OCI-LY7 (cell line): ENCODE results near the gene LHFPL2. TPM values are rescaled to one million over a fixed set of nuclear protein-coding genes. Genes with fewer than 3 reads are reported as not detected.

Experiments used
- BruUV-seq: library from RNA; stranded (reverse); fragments of 400-500 nt; replicated peaks from 2 replicates; lab custom pipeline; 2021; lab: Mats Ljungman, UMichigan
- CTCF ChIA-PET: fragments of 300-600 bp; sonication (Branson Sonifier 250); formaldehyde crosslinking; loops from one replicate; lab custom pipeline; 2022; ENCODE audit warnings: antibody characterized with exemption; ENCODE audit not compliant: unreplicated experiment; lab: Charles Lee
- POLR2A ChIA-PET: fragments of 300-600 bp; sonication (Branson Sonifier 250); formaldehyde crosslinking; loops from one replicate; lab custom pipeline; 2022; ENCODE audit warnings: antibody characterized with exemption; lab: Charles Lee
- DNase-seq: peaks from one replicate; pipeline ENCODE4 v3.0.0-alpha.2; 2015; ENCODE audit warnings: low spot score
- H2AFZ ChIP-seq: fragments of 200-600 bp; sonication (generic), shearing (Covaris generic); 2 replicates; pipeline ENCODE4 v1.6.1; 2014; ENCODE audit warnings: mild to moderate bottlenecking, antibody characterized with exemption, low read length, moderate library complexity
- H3K27ac ChIP-seq: fragments of 200-600 bp; sonication (generic); 2 replicates; pipeline ENCODE4 v1.5.1; 2014; ENCODE audit warnings: mixed run types, low read depth, mild to moderate bottlenecking, moderate library complexity, low read length, inconsistent platforms; ENCODE audit not compliant: poor library complexity, severe bottlenecking
- H3K36me3 ChIP-seq: fragments of 200-600 bp; sonication (generic); 2 replicates; pipeline ENCODE4 v1.6.1; 2014; ENCODE audit warnings: mild to moderate bottlenecking, antibody characterized with exemption, low read length, moderate library complexity, mixed read lengths; ENCODE audit not compliant: insufficient read depth
- H3K4me1 ChIP-seq: fragments of 200-600 bp; sonication (generic); 2 replicates; pipeline ENCODE4 v1.5.1; 2014; ENCODE audit warnings: mild to moderate bottlenecking, low read length; ENCODE audit not compliant: insufficient read depth, poor library complexity, severe bottlenecking
- H3K4me2 ChIP-seq: fragments of 200-600 bp; sonication (generic); 2 replicates; pipeline ENCODE4 v1.6.1; 2014; ENCODE audit warnings: mild to moderate bottlenecking, low read length
- H3K4me3 ChIP-seq: fragments of 200-600 bp; sonication (generic); 2 replicates; pipeline ENCODE4 v1.5.1; 2014; ENCODE audit warnings: mild to moderate bottlenecking, low read depth, low read length; ENCODE audit not compliant: poor library complexity, severe bottlenecking
- H3K79me2 ChIP-seq: fragments of 200-600 bp; sonication (generic); 2 replicates; pipeline ENCODE4 v1.6.1; 2016; ENCODE audit warnings: low read depth, mild to moderate bottlenecking, low read length, moderate library complexity, mixed read lengths; ENCODE audit not compliant: insufficient read depth
- H3K9me2 ChIP-seq: fragments of 200-600 bp; sonication (generic); 2 replicates; pipeline ENCODE4 v1.6.1; 2016; ENCODE audit warnings: mild to moderate bottlenecking, low read length, mixed read lengths; ENCODE audit not compliant: insufficient read depth
- H3K9me3 ChIP-seq: fragments of 200-600 bp; sonication (generic); 2 replicates; pipeline ENCODE4 v1.6.1; 2014; ENCODE audit warnings: mild to moderate bottlenecking, mixed run types, low read length, mixed read lengths
- H4K20me1 ChIP-seq: fragments of 200-600 bp; sonication (generic); 2 replicates; pipeline ENCODE4 v1.6.1; 2014; ENCODE audit warnings: mild to moderate bottlenecking, antibody characterized with exemption, low read length, moderate library complexity, mixed read lengths; ENCODE audit not compliant: insufficient read depth
- CTCF ChIP-seq: fragments of 200-600 bp; sonication (generic); conservative IDR thresholded peaks from 2 replicates; pipeline ENCODE4 v1.5.1; 2014; ENCODE audit warnings: mild to moderate bottlenecking, antibody characterized with exemption, low read length, moderate library complexity, mixed read lengths
- EZH2phosphoT487 ChIP-seq: fragments of 200-600 bp; sonication (generic); IDR thresholded peaks from 2 replicates; pipeline ENCODE4 v1.6.1; 2018; ENCODE audit warnings: low read depth, borderline replicate concordance, mild to moderate bottlenecking, mixed run types, antibody characterized with exemption, low read length, moderate library complexity, mixed read lengths
- intact Hi-C: fragments of 100-400 bp; cut with micrococcal nuclease; formaldehyde crosslinking; loops from one replicate; pipeline ENCODE4 v1.10.0; 2022; ENCODE audit not compliant: unreplicated experiment
- total RNA-seq, 2 experiments: library from RNA; depleted of rRNA in 1 of 2; stranded (reverse); fragments of >200 nt in 1 of 2; shearing (Covaris generic) in 1 of 2; gene quantifications; 2 replicates each; pipeline ENCODE4 v1.2.3, GENCODE V29; 2014 to 2022

Gene LHFPL2
- total RNA-seq, 2 experiments from 2014 or later, result 12.2 to 24.0 TPM

- TF ChIP-seq EZH2phosphoT487, result no peak
- no peak for TF ChIP-seq CTCF
- ChIA-PET POLR2A (no interaction called here), CTCF (no interaction called here)
- Histone ChIP-seq H3K4me1 (peaks cover 18% of the 10 kb centered on the region), H3K4me3 (no peak overlapping the region), H3K27ac (no peak overlapping the region), H4K20me1 (no peaks in the 10 kb centered on the region), H3K9me3 (0 out of 2 replicates have a peak, but pooled peaks cover 4% of the 10 kb centered on the region), H3K9me2 (no peaks in the 10 kb centered on the region), H3K36me3 (peaks cover 18% of the 10 kb centered on the region), H3K79me2 (no peaks in the 10 kb centered on the region), H3K4me2 (no peak overlapping the region), H2AFZ (no peak overlapping the region)
- intact Hi-C loops, result no loop called here
- no peak for DNase-seq
- no TSS peak for BruUV-seq
Measured at GRCh38 chr5:78515670-78516069, 132.9 kb downstream of the LHFPL2 start.

GRCh38 chr5:78514427-78515330, 133.9 kb downstream of the LHFPL2 start:
- POLR2A ChIA-PET, result no interaction called here
- Histone ChIP-seq H3K79me2 (no peaks in the 10 kb centered on the region), H3K9me2 (no peaks in the 10 kb centered on the region), H3K27ac (no peak overlapping the region), H3K9me3 (0 out of 2 replicates have a peak, but pooled peaks cover 4% of the 10 kb centered on the region), H4K20me1 (no peaks in the 10 kb centered on the region), H2AFZ (no peak overlapping the region), H3K4me3 (no peak overlapping the region), H3K36me3 (peaks cover 18% of the 10 kb centered on the region), H3K4me1 (peaks cover 28% of the 10 kb centered on the region), H3K4me2 (no peak overlapping the region)
- no peak for DNase-seq
- no TSS peak for BruUV-seq
- intact Hi-C loops, result no loop called here
- CTCF ChIA-PET, result no interaction called here
- no peak for TF ChIP-seq EZH2phosphoT487
- no peak for TF ChIP-seq CTCF

- H3K4me3 ChIP-seq, result no peak overlapping the region
- H3K27ac ChIP-seq, result no peak overlapping the region
- POLR2A ChIA-PET, result no interaction called here
- H3K4me1 ChIP-seq, result peaks cover 31% of the 10 kb centered on the region
- H3K9me3 ChIP-seq, result 0 out of 2 replicates have a peak, but pooled peaks cover 4% of the 10 kb centered on the region
- DNase-seq, result no peak
- no peaks in the 10 kb centered on the region for H3K79me2 ChIP-seq
- peaks cover 18% of the 10 kb centered on the region for H3K36me3 ChIP-seq
- no peaks in the 10 kb centered on the region; the same call in 1 of the 2 replicates for H4K20me1 ChIP-seq
- H3K4me2 ChIP-seq, result no peak overlapping the region
- H2AFZ ChIP-seq, result no peak overlapping the region
- H3K9me2 ChIP-seq, result no peaks in the 10 kb centered on the region
- TF ChIP-seq CTCF (no peak), EZH2phosphoT487 (no peak)
- intact Hi-C loops, result no loop called here
- no TSS peak for BruUV-seq
- CTCF ChIA-PET, result no interaction called here
Measured at GRCh38 chr5:78513441-78513840, 135.1 kb downstream of the LHFPL2 start.
